GM12878 (cell line): ENCODE results near the gene SDK2.

Experiments
- HDAC2 ChIP-seq: fragments of 200-600 bp; sonication (generic); IDR thresholded peaks from 2 replicates; pipeline ENCODE4 v1.6.1; 2017
- LARP7 ChIP-seq: fragments of 450-650 bp; IDR thresholded peaks from 2 replicates; pipeline ENCODE4 v1.6.1; 2017; ENCODE audit warnings: mild to moderate bottlenecking
- POLR2A ChIP-seq: IDR thresholded peaks from 2 replicates; pipeline ENCODE4 v1.6.1; 2011; ENCODE audit warnings: low read depth, mild to moderate bottlenecking, low read length
- RAD21 ChIP-seq: IDR thresholded peaks from 2 replicates; pipeline ENCODE4 v1.6.1; 2011; ENCODE audit warnings: mild to moderate bottlenecking, low read depth, low read length, moderate library complexity; ENCODE audit not compliant: insufficient read depth
- ZNF274 ChIP-seq: IDR thresholded peaks from one replicate; pipeline ENCODE4 v1.8.0; 2011; ENCODE audit not compliant: insufficient read length, insufficient read depth
- TF ChIP-seq, protein P1 (sequence below), 3 experiments: IDR thresholded peaks in 2 of 3; conservative IDR thresholded peaks in 1 of 3; 2 replicates each; pipeline ENCODE4 v1.5.1; 2011; ENCODE audit warnings: low read depth in 3 of 3, low read length in 3 of 3, mild to moderate bottlenecking in 3 of 3, control low read depth in 2 of 3, moderate library complexity in 2 of 3, inconsistent platforms in 1 of 3, mixed read lengths in 1 of 3; ENCODE audit not compliant: control insufficient read depth in 2 of 3, insufficient read depth in 1 of 3; ENCODE audit errors: extremely low read depth in 1 of 3

DNA sequence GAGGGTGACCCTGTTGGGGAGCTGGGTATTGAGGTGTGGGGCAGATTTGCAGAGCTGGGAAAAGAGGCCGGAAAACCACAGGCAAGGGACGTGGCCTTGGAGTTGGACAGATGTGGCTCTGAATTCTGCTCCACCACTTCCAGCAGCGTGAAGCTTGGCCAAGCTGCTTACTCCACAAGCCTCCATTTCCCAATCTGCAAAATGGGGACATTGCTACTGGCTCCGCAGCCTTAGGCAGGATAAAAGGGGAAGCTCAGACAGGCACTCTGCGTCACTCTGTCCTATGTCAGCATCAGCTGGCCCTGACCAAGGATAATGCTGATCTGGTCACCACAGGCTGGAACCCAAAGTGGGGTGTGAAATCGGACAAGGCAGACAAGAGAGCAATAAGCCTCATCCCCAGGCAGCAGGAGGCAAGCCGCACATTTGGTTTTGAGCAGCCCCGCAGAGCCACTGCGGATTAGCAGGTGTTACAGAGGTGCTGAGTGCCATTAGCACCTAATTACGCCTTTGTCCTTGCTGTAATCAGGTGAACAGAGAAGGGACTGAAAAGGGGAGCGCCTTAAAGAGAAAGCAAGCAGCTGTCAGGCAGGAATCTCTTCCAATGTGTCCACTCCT lies 54.8 kb downstream of the SDK2 start:
- TF ChIP-seq, protein P1, sequence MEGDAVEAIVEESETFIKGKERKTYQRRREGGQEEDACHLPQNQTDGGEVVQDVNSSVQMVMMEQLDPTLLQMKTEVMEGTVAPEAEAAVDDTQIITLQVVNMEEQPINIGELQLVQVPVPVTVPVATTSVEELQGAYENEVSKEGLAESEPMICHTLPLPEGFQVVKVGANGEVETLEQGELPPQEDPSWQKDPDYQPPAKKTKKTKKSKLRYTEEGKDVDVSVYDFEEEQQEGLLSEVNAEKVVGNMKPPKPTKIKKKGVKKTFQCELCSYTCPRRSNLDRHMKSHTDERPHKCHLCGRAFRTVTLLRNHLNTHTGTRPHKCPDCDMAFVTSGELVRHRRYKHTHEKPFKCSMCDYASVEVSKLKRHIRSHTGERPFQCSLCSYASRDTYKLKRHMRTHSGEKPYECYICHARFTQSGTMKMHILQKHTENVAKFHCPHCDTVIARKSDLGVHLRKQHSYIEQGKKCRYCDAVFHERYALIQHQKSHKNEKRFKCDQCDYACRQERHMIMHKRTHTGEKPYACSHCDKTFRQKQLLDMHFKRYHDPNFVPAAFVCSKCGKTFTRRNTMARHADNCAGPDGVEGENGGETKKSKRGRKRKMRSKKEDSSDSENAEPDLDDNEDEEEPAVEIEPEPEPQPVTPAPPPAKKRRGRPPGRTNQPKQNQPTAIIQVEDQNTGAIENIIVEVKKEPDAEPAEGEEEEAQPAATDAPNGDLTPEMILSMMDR (IDR thresholded peaks at IDR 0.05 in 2 of 3, conservative IDR thresholded peaks at IDR 0.05 in 1 of 3; ENCODE audit: control insufficient read depth in 2 of 3, extremely low read depth in 1 of 3, insufficient read depth in 1 of 3, low read depth in 3 of 3, low read length in 3 of 3): no peak
- TF ChIP-seq RAD21 (no peak), LARP7 (no peak), HDAC2 (no peak), POLR2A (no peak), ZNF274 (no peak)
